OCI-LY7 (cell line): ENCODE data around the gene GDPD3. TPM values are rescaled to one million over a fixed set of nuclear protein-coding genes. Genes with fewer than 3 reads are reported as not detected.

Source experiments
- BruUV-seq: library from RNA; stranded (reverse); fragments of 400-500 nt; replicated peaks from 2 replicates; lab custom pipeline; 2021; lab: Mats Ljungman, UMichigan
- CTCF ChIA-PET: fragments of 300-600 bp; sonication (Branson Sonifier 250); formaldehyde crosslinking; loops from one replicate; lab custom pipeline; 2022; ENCODE audit warnings: antibody characterized with exemption; ENCODE audit not compliant: unreplicated experiment; lab: Charles Lee
- POLR2A ChIA-PET: fragments of 300-600 bp; sonication (Branson Sonifier 250); formaldehyde crosslinking; loops from one replicate; lab custom pipeline; 2022; ENCODE audit warnings: antibody characterized with exemption; lab: Charles Lee
- DNase-seq: peaks from one replicate; pipeline ENCODE4 v3.0.0-alpha.2; 2015; ENCODE audit warnings: low spot score
- H2AFZ ChIP-seq: fragments of 200-600 bp; sonication (generic), shearing (Covaris generic); 2 replicates; pipeline ENCODE4 v1.6.1; 2014; ENCODE audit warnings: mild to moderate bottlenecking, antibody characterized with exemption, low read length, moderate library complexity
- H3K27ac ChIP-seq: fragments of 200-600 bp; sonication (generic); 2 replicates; pipeline ENCODE4 v1.5.1; 2014; ENCODE audit warnings: mixed run types, low read depth, mild to moderate bottlenecking, moderate library complexity, low read length, inconsistent platforms; ENCODE audit not compliant: poor library complexity, severe bottlenecking
- H3K36me3 ChIP-seq: fragments of 200-600 bp; sonication (generic); 2 replicates; pipeline ENCODE4 v1.6.1; 2014; ENCODE audit warnings: mild to moderate bottlenecking, antibody characterized with exemption, low read length, moderate library complexity, mixed read lengths; ENCODE audit not compliant: insufficient read depth
- H3K4me1 ChIP-seq: fragments of 200-600 bp; sonication (generic); 2 replicates; pipeline ENCODE4 v1.5.1; 2014; ENCODE audit warnings: mild to moderate bottlenecking, low read length; ENCODE audit not compliant: insufficient read depth, poor library complexity, severe bottlenecking
- H3K4me2 ChIP-seq: fragments of 200-600 bp; sonication (generic); 2 replicates; pipeline ENCODE4 v1.6.1; 2014; ENCODE audit warnings: mild to moderate bottlenecking, low read length
- H3K4me3 ChIP-seq: fragments of 200-600 bp; sonication (generic); 2 replicates; pipeline ENCODE4 v1.5.1; 2014; ENCODE audit warnings: mild to moderate bottlenecking, low read depth, low read length; ENCODE audit not compliant: poor library complexity, severe bottlenecking
- H3K79me2 ChIP-seq: fragments of 200-600 bp; sonication (generic); 2 replicates; pipeline ENCODE4 v1.6.1; 2016; ENCODE audit warnings: low read depth, mild to moderate bottlenecking, low read length, moderate library complexity, mixed read lengths; ENCODE audit not compliant: insufficient read depth
- H3K9me2 ChIP-seq: fragments of 200-600 bp; sonication (generic); 2 replicates; pipeline ENCODE4 v1.6.1; 2016; ENCODE audit warnings: mild to moderate bottlenecking, low read length, mixed read lengths; ENCODE audit not compliant: insufficient read depth
- H3K9me3 ChIP-seq: fragments of 200-600 bp; sonication (generic); 2 replicates; pipeline ENCODE4 v1.6.1; 2014; ENCODE audit warnings: mild to moderate bottlenecking, mixed run types, low read length, mixed read lengths
- H4K20me1 ChIP-seq: fragments of 200-600 bp; sonication (generic); 2 replicates; pipeline ENCODE4 v1.6.1; 2014; ENCODE audit warnings: mild to moderate bottlenecking, antibody characterized with exemption, low read length, moderate library complexity, mixed read lengths; ENCODE audit not compliant: insufficient read depth
- CTCF ChIP-seq: fragments of 200-600 bp; sonication (generic); conservative IDR thresholded peaks from 2 replicates; pipeline ENCODE4 v1.5.1; 2014; ENCODE audit warnings: mild to moderate bottlenecking, antibody characterized with exemption, low read length, moderate library complexity, mixed read lengths
- EZH2phosphoT487 ChIP-seq: fragments of 200-600 bp; sonication (generic); IDR thresholded peaks from 2 replicates; pipeline ENCODE4 v1.6.1; 2018; ENCODE audit warnings: low read depth, borderline replicate concordance, mild to moderate bottlenecking, mixed run types, antibody characterized with exemption, low read length, moderate library complexity, mixed read lengths
- intact Hi-C: fragments of 100-400 bp; cut with micrococcal nuclease; formaldehyde crosslinking; loops from one replicate; pipeline ENCODE4 v1.10.0; 2022; ENCODE audit not compliant: unreplicated experiment
- total RNA-seq, 2 experiments: library from RNA; depleted of rRNA in 1 of 2; stranded (reverse); fragments of >200 nt in 1 of 2; shearing (Covaris generic) in 1 of 2; gene quantifications; 2 replicates each; pipeline ENCODE4 v1.2.3, GENCODE V29; 2014 to 2022

GDPD3 gene
- total RNA-seq, 2 experiments from 2014 or later, result 2.0 to 5.2 TPM

DNA sequence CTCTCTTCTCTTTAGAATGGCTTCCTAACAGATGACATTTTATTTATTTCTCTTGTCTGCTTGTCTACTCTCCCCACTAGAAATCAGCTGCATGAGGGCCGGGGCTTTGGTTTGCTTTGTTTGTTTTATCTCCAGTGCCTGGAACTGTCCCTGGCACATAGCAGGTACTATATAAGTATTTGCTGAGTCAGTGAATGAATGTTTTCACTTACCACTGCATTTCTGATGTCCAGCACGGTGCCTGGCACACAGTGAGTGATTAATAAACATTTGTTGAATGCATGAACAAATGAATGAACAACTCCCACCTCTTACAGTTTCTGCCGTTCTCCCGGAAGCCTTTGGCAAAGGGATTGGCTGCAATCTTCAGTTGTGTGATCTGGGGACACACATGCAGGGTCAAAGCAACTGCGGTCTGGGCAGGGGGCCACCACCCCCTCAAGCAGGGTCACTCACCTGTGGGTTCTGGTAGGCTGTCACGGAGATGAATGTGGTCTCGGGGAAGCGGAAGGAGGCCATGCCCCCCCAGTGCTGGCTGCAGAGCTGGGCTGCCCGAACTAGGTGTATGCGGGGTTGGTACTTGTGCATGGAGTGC lies 25.0 kb downstream of the GDPD3 start:
- POLR2A ChIA-PET, result no interaction called here

GRCh38 chr16:30087181-30087898 lies 26.0 kb downstream of the GDPD3 start:
- H4K20me1 ChIP-seq, result no peaks in the 10 kb centered on the region
- H3K79me2 ChIP-seq, result no peaks in the 10 kb centered on the region
- no peaks in the 10 kb centered on the region for H3K9me3 ChIP-seq
- H3K4me2 ChIP-seq, result no peak overlapping the region
- H3K9me2 ChIP-seq, result no peaks in the 10 kb centered on the region
- DNase-seq, result no peak
- no TSS peak for BruUV-seq
- H3K27ac ChIP-seq, result no peak overlapping the region
- peaks cover 10% of the 10 kb centered on the region for H3K4me1 ChIP-seq
- H3K4me3 ChIP-seq, result no peak overlapping the region
- TF ChIP-seq EZH2phosphoT487 (no peak), CTCF (no peak)
- ChIA-PET CTCF (no interaction called here), POLR2A (interaction anchor here (0.7 kb wide), 1 partner anchor 973 kb away, joined by 8 read pairs; no protein-coding TSS in a partner anchor)
- no peak overlapping the region for H2AFZ ChIP-seq
- H3K36me3 ChIP-seq, result peaks cover 50% of the 10 kb centered on the region
- intact Hi-C loops, result no loop called here

More for the DNA sequence above, 25.0 kb downstream of the GDPD3 start:
- DNase-seq, result no peak
- CTCF ChIA-PET, result no interaction called here
- intact Hi-C loops, result no loop called here
- Histone ChIP-seq H3K36me3 (peaks cover 40% of the 10 kb centered on the region), H4K20me1 (no peaks in the 10 kb centered on the region), H3K79me2 (no peaks in the 10 kb centered on the region), H3K4me3 (no peak overlapping the region), H3K4me2 (no peak overlapping the region), H3K4me1 (peaks cover 18% of the 10 kb centered on the region), H3K9me2 (no peaks in the 10 kb centered on the region), H2AFZ (no peak overlapping the region), H3K27ac (no peak overlapping the region), H3K9me3 (no peaks in the 10 kb centered on the region)
- no peak for TF ChIP-seq EZH2phosphoT487
- no TSS peak for BruUV-seq

DNA sequence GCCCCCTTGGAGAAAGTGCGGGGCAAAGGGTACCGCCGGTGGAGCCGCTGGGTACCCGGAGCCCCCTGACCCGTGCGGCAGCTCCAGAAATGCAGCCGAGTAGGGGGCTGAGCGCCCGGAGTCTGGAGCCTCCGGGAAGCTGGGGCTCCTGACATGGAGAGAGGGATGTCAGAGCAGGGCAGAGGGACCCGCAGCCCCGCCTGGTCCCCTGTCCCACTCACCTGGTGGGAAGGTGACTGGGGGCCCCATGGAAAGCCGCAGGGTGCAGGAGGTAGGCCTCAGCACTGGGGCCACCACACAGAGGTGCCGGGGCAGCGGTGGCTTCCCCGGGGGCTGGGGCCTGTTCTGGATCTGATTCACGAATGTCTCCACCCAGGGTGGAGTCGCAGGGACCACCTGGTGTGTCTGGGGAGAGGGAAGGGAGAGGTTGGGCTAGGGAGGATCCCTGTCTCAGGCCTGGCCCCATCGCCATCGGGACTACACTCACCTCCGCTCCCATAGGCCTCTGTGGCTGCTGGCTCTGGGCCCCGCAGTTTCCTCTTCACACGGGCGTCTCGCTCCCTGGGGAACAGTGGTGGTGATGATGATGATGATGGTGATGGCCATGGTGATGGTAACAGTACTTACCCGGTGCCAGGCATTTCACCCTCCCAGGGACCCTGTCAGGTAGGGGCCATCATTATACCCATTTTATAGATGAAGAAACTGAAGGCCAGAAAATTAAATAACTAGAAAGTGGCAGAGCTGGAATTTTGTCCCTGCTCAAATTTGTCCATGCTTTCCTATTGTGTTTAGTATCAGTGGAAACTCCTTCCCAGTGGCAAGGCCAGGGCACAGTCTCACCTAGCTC lies 26.8 kb downstream of the GDPD3 start:
- no peak for DNase-seq
- Histone ChIP-seq H4K20me1 (no peaks in the 10 kb centered on the region), H3K79me2 (no peaks in the 10 kb centered on the region), H3K36me3 (peaks cover 55% of the 10 kb centered on the region), H3K27ac (no peak overlapping the region), H3K4me2 (no peak overlapping the region), H3K4me3 (no peak overlapping the region), H3K9me3 (no peaks in the 10 kb centered on the region), H3K9me2 (no peaks in the 10 kb centered on the region), H2AFZ (no peak overlapping the region), H3K4me1 (peaks cover 5% of the 10 kb centered on the region)
- no TSS peak for BruUV-seq
- POLR2A ChIA-PET, result interaction anchor here (0.5 kb wide), 1 partner anchor 182 kb away, joined by 6 read pairs; no protein-coding TSS in a partner anchor
- TF ChIP-seq EZH2phosphoT487 (no peak), CTCF (no peak)
- intact Hi-C loops, result no loop called here
- CTCF ChIA-PET, result no interaction called here
